Neural crest cell (in vitro differentiated cells): ENCODE results near the gene COL3A1. TPM values are rescaled to one million over a fixed set of nuclear protein-coding genes. Genes with fewer than 3 reads are reported as not detected.
A peak's percentile ranks its signal among the peaks of the same experiment; 100 is the strongest.

Experiments used
- DNase-seq: peaks from one replicate; pipeline ENCODE4 v3.0.0; 2021; ENCODE audit warnings: low read depth, mixed read lengths, low spot score
- H3K27ac Mint-ChIP-seq: one replicate; pipeline ENCODE4 v1.8.0; 2021; ENCODE audit warnings: mild to moderate bottlenecking, mixed read lengths; ENCODE audit not compliant: unreplicated experiment
- H3K27me3 Mint-ChIP-seq: 2 replicates; pipeline ENCODE4 v1.8.0; 2021; ENCODE audit warnings: low read depth, mild to moderate bottlenecking, mixed read lengths
- H3K36me3 Mint-ChIP-seq: 2 replicates; pipeline ENCODE4 v1.8.0; 2021; ENCODE audit warnings: low read depth, mild to moderate bottlenecking, mixed read lengths
- H3K4me1 Mint-ChIP-seq: 2 replicates; pipeline ENCODE4 v1.8.0; 2021; ENCODE audit warnings: mixed read lengths
- H3K4me3 Mint-ChIP-seq: one replicate; pipeline ENCODE4 v1.8.0; 2021; ENCODE audit warnings: mild to moderate bottlenecking, mixed read lengths
- H3K9me3 Mint-ChIP-seq: 2 replicates; pipeline ENCODE4 v1.8.0; 2021; ENCODE audit warnings: mixed read lengths
- total RNA-seq: library from RNA; stranded (reverse); gene quantifications from 2 replicates; pipeline ENCODE4 v1.2.1, GENCODE V29; 2021
- TF ChIP-seq, protein P1 (sequence below): fragments of 200-600 bp; sonication (generic); conservative IDR thresholded peaks from 2 replicates; pipeline ENCODE4 v1.5.0; 2021; ENCODE audit warnings: antibody characterized with exemption, mild to moderate bottlenecking

COL3A1 gene
- total RNA-seq, 1 donor from 2014 or later = 14.9 TPM

DNA sequence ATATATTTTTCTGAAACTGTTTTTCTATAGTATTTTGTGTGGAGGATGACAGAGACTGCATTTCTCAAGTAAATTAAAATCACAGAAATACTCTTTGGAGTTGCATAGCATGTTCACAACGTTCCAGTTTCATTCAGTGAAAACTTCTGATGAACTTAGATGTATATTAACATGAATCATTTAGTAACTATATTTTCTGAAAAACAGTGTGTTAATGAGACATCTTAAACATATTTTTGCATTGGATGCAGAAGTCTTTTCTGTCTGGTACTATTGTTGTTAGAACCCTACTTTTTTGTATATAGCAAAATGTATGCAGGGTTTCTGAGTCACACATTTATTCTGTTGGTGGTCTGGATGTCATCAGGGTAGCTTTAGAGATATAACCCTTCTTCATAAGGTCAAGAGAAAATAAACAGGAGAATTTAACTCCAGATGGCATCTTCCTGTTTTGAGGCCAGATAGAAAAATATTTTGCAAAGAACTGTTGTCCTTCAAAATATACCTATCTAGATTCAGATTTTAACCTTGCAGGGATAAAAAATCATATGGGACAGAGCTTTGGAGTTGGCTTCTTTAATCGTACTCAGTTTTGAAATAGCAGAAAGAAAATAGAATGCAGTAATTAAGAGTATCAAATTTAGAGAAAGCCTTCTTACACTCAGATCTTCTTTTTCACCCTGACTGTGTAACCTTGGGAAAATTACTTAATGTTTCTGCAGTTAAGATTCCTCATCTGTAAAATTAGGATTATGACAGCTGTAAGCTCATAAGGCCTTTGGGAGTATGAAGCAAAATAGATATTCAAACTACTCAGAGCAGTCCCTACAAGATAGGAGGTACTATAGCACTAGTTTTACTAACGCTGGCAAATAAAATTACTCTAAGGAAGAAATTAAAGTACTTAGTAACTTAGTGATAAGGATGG is 5.3 kb downstream of the COL3A1 start:
- no peaks in the 10 kb centered on the region for H3K36me3 Mint-ChIP-seq
- no peak overlapping the region for H3K27ac Mint-ChIP-seq
- TF ChIP-seq, protein P1, sequence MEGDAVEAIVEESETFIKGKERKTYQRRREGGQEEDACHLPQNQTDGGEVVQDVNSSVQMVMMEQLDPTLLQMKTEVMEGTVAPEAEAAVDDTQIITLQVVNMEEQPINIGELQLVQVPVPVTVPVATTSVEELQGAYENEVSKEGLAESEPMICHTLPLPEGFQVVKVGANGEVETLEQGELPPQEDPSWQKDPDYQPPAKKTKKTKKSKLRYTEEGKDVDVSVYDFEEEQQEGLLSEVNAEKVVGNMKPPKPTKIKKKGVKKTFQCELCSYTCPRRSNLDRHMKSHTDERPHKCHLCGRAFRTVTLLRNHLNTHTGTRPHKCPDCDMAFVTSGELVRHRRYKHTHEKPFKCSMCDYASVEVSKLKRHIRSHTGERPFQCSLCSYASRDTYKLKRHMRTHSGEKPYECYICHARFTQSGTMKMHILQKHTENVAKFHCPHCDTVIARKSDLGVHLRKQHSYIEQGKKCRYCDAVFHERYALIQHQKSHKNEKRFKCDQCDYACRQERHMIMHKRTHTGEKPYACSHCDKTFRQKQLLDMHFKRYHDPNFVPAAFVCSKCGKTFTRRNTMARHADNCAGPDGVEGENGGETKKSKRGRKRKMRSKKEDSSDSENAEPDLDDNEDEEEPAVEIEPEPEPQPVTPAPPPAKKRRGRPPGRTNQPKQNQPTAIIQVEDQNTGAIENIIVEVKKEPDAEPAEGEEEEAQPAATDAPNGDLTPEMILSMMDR = no peak
- no peak for DNase-seq
- H3K27me3 Mint-ChIP-seq = no peaks in the 10 kb centered on the region
- H3K9me3 Mint-ChIP-seq = no peaks in the 10 kb centered on the region
- peaks cover 11% of the 10 kb centered on the region for H3K4me1 Mint-ChIP-seq
- H3K4me3 Mint-ChIP-seq = no peak overlapping the region

DNA sequence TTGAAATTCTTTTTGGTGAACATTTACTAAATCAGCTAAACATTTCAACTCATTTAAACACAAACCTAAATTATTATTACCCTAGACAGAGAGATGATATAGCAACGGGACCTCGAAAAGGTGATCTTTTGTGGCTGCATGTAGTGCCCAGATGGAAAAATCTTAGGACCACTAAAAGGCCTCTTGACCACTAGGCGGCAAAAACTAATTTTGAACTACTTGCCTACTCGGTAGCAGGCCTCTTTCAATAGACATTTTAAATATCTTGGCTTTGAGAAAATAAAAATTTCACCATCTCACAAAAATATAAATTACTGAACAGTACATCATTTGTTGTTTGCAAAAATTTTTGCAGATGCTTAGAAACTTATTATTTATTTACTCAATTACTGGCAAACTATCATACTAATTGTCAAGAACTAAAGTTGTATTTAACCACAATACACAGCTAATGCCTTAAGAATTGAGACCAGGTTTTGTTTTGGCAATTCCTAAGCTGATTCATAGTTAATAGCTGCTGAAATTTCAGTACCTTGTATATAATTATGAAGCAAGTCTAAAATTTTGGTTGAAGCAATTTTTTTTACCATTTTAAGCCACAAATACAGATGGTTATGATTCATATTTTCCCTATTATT is 9.4 kb downstream of the COL3A1 start:
- Mint-ChIP-seq H3K9me3 (no peaks in the 10 kb centered on the region), H3K4me1 (peaks cover 9% of the 10 kb centered on the region), H3K27me3 (no peaks in the 10 kb centered on the region), H3K27ac (no peak overlapping the region), H3K4me3 (no peak overlapping the region), H3K36me3 (no peaks in the 10 kb centered on the region)
- TF ChIP-seq, protein P1 = peak; percentile 48
- DNase-seq = no peak

DNA sequence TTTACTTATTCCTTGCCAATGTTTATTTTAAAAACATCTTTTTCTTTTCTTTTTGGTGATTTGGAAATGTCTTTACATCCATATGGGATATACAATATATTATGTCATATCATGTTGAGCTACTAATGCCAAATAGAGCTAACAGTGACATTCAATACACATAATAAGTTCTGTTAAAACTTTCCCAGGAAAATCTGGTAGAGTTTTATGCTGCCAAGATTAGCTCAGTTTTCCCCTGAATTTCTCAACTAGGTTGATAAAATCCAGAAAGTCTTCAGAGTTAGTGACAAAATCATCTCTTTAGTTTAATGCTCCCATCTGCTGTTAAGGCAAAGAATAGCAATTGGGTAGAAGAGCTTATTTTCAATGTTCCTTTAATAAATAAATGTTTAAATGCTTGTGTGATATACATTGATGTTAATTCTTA is 9.9 kb downstream of the COL3A1 start:
- peaks cover 4% of the 10 kb centered on the region for H3K4me1 Mint-ChIP-seq
- no peak overlapping the region for H3K4me3 Mint-ChIP-seq
- DNase-seq = no peak
- H3K27me3 Mint-ChIP-seq = no peaks in the 10 kb centered on the region
- no peak overlapping the region for H3K27ac Mint-ChIP-seq
- TF ChIP-seq, protein P1 = no peak
- no peaks in the 10 kb centered on the region for H3K36me3 Mint-ChIP-seq
- no peaks in the 10 kb centered on the region for H3K9me3 Mint-ChIP-seq

DNA sequence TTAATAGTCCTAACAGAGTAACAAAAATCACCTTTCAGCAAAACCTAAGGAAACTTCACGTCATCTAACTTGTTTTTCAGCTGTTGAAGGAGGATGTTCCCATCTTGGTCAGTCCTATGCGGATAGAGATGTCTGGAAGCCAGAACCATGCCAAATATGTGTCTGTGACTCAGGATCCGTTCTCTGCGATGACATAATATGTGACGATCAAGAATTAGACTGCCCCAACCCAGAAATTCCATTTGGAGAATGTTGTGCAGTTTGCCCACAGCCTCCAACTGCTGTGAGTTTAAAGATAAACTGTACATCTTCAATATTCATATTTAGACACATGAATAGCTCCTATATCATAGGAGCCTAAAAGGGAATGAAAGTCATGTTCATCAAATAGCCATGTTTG is 10.5 kb downstream of the COL3A1 start:
- Mint-ChIP-seq H3K4me3 (no peak overlapping the region), H3K36me3 (no peaks in the 10 kb centered on the region), H3K4me1 (no peaks in the 10 kb centered on the region), H3K27ac (no peak overlapping the region), H3K27me3 (no peaks in the 10 kb centered on the region), H3K9me3 (no peaks in the 10 kb centered on the region)
- no peak for DNase-seq
- TF ChIP-seq, protein P1 = no peak

DNA sequence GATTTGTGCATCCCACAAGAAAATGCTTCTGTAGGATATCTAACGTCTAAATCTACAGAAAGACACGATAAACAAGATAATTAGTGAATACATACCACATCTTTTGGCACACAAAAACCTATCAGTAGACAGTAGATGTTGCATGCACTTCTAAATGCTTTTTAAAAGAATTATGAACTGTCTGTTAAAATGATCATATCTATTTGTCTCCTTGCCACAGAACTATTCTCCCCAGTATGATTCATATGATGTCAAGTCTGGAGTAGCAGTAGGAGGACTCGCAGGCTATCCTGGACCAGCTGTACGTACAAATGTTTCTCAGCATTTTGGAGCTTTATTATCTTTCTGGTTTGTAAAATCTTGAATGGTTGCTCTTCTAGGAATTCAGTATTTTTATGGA is 12.7 kb downstream of the COL3A1 start:
- no peak for DNase-seq
- TF ChIP-seq, protein P1 = no peak
- no peak overlapping the region for H3K27ac Mint-ChIP-seq
- H3K4me3 Mint-ChIP-seq = no peak overlapping the region
- no peaks in the 10 kb centered on the region for H3K27me3 Mint-ChIP-seq
- H3K36me3 Mint-ChIP-seq = no peaks in the 10 kb centered on the region
- H3K4me1 Mint-ChIP-seq = no peaks in the 10 kb centered on the region
- H3K9me3 Mint-ChIP-seq = no peaks in the 10 kb centered on the region
